Omental fat pad (tissue), 4 donors: ENCODE measurements around the gene ZNF324B. TPM values are rescaled to one million over a fixed set of nuclear protein-coding genes. Genes with fewer than 3 reads are reported as not detected.

Source experiments
- ATAC-seq: fragments of 150-250 bp; one replicate; pipeline ENCODE4 v1.9.1; 2016; ENCODE audit warnings: mild to moderate bottlenecking, moderate library complexity; ENCODE audit not compliant: low FRiP score
- DNase-seq: peaks from one replicate; pipeline ENCODE4 v3.0.0-alpha.2; 2019; ENCODE audit warnings: low spot score
- total RNA-seq, 4 donors: library from RNA; depleted of rRNA; stranded (reverse); fragments of >200 nt; gene quantifications; one replicate each; pipeline ENCODE4 v1.1.0, GENCODE V29; 2016
- TF ChIP-seq, protein P1 (sequence below), 3 donors: fragments of 450-650 bp; IDR thresholded peaks; one replicate each; pipeline ENCODE4 v1.5.1; 2016 to 2017; ENCODE audit warnings: antibody characterized with exemption in 3 of 3, mild to moderate bottlenecking in 3 of 3, moderate library complexity in 2 of 3

ZNF324B gene
- total RNA-seq, 4 donors from 2014 or later = 3.8 to 8.5 (median 6.0) TPM

DNA sequence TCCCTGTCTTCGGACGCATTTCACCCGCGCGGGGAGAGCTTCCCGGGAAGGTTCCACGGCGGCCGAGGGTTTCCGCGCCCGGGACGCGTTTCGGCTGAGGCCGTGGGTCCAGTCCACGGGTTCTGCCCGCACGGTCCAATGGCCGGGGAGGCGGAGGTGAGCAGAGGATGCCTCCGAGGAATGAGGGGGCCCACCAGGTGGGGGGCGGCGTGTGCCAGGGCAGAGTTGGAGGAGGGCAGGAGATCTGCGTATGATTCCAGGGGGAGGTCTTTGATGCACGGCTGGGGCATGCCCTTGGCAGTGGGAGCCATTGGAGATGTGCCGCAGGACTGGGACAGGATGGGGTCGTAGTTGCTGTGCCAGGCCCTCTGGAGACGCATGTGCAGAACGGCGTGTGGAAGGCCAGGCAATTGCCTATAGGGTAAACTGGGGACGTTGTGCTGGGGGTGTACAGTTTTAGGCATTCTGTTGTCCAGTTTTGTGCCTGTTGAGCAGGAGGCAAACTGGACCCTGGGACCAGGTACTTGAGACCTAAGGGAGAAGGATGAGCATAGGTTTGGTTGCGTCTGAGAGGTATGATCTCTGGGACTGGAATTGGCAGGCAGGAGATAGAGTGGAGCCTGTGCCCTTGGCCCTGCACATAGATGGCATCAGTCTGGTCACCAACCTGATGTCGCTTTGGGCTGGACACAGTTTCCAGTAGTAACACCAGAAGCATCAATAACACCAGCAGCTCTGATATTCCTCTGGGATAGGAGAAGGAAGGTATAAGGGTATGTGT lies 42.2 kb upstream of the ZNF324B start:
- ATAC-seq = peak; percentile 8
- no peak for DNase-seq

DNA sequence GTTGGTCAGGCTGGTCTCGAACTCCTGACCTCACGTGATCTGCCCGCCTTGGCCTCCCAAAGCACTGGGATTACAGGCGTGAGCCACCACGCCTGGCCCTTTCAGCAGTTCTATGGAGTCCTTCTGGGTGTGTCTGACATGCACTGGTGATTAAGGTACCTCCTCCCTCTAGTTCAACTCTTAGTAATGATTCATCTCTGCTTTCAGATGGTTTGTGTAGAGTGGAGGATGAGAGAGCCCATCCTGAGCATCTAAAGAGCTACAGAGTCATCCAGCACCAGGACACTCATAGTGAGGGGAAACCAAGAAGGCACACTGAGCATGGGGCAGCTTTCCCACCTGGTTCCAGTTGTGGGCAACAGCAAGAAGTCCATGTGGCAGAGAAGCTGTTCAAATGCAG lies 34.8 kb upstream of the ZNF324B start:
- DNase-seq = no peak
- no peak for ATAC-seq
- TF ChIP-seq, protein P1, sequence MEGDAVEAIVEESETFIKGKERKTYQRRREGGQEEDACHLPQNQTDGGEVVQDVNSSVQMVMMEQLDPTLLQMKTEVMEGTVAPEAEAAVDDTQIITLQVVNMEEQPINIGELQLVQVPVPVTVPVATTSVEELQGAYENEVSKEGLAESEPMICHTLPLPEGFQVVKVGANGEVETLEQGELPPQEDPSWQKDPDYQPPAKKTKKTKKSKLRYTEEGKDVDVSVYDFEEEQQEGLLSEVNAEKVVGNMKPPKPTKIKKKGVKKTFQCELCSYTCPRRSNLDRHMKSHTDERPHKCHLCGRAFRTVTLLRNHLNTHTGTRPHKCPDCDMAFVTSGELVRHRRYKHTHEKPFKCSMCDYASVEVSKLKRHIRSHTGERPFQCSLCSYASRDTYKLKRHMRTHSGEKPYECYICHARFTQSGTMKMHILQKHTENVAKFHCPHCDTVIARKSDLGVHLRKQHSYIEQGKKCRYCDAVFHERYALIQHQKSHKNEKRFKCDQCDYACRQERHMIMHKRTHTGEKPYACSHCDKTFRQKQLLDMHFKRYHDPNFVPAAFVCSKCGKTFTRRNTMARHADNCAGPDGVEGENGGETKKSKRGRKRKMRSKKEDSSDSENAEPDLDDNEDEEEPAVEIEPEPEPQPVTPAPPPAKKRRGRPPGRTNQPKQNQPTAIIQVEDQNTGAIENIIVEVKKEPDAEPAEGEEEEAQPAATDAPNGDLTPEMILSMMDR (IDR thresholded peaks at IDR 0.05) = no peak

More for the DNA sequence above, 42.2 kb upstream of the ZNF324B start:
- TF ChIP-seq, protein P1 (IDR thresholded peaks at IDR 0.05) = no peak

DNA sequence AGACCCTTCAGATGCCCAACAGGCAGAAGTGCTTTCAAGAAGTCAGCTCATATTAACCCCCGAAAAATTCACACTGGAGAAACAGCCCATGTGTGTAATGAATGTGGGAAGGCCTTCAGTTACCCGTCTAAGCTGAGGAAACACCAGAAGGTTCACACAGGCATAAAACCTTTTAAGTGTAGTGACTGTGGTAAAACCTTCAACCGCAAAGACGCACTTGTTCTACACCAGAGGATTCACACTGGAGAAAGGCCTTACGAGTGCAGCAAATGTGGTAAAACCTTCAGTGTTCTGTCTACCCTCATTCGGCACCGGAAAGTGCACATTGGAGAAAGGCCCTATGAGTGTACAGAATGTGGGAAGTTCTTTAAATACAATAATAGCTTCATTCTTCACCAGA lies 34.4 kb upstream of the ZNF324B start:
- DNase-seq = no peak
- TF ChIP-seq, protein P1 (IDR thresholded peaks at IDR 0.05) = no peak
- ATAC-seq = no peak

DNA sequence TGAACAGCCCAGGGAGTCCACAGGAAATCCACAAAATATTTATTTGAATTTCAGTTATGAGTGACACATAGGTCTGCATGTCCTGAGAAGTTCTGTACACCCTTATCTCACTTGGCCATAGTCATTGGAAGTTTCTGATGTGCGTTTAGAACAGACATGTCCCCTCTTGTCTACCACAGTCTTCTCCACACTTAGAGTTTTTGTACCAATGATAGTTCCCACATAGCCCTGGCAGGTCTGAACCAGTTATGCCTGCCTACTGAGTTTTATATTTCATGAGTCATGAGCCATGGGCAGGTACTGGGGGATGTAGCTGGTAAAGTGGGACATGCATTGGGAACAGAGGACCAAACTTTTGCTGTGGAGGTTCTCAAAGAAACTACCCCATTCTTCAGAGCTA lies 22.8 kb upstream of the ZNF324B start:
- TF ChIP-seq, protein P1 (IDR thresholded peaks at IDR 0.05) = no peak
- DNase-seq (no peak), ATAC-seq (no peak)

DNA sequence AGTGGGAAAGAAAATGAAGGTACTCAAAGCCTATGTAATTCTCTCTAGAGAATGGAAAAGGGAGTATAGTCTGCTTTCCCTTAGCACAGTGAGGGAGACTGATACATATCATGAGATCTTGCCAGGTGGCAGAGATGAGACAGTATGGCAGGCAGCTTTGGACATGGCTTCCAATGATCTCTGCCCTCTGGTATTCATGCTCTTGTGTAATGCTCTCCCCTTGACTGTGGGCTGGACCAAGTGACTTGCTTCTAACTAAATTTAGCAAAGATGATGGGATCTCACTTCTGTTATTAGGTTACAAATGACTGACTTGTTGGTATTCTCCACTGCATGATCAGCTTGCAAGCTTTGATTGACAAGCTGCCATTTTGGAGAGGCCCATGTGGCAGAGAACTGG lies 21.7 kb upstream of the ZNF324B start:
- no peak for ATAC-seq
- no peak for DNase-seq
- TF ChIP-seq, protein P1 (IDR thresholded peaks at IDR 0.05) = no peak

DNA sequence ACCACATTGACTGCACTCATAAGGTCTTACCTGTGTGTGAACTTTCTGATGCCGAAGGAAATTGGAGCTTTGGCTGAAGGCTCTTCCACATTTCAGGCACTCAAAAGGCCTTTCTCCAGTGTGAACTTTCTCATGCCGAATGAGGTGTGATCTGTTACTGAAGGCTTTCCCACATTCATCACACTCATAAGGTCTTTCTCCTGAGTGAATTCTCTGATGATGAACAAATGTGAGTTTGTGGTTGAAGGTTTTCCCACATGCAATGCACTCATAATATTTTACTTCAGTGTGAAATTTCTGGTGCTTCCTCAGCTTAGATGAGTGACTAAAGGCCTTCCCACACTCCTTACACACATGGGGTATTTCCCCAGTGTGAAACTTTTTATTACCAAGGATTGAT lies 17.2 kb upstream of the ZNF324B start:
- ATAC-seq = no peak
- DNase-seq = no peak
- TF ChIP-seq, protein P1 (IDR thresholded peaks at IDR 0.05) = no peak
